ENCODE measurements around the gene ARRDC2.
"Not testable (repeated sequence)": the region's sequence is repeated elsewhere in the genome, so short reads cannot be mapped to it uniquely, and the experiment has no call there.

Gene ARRDC2

DNA sequence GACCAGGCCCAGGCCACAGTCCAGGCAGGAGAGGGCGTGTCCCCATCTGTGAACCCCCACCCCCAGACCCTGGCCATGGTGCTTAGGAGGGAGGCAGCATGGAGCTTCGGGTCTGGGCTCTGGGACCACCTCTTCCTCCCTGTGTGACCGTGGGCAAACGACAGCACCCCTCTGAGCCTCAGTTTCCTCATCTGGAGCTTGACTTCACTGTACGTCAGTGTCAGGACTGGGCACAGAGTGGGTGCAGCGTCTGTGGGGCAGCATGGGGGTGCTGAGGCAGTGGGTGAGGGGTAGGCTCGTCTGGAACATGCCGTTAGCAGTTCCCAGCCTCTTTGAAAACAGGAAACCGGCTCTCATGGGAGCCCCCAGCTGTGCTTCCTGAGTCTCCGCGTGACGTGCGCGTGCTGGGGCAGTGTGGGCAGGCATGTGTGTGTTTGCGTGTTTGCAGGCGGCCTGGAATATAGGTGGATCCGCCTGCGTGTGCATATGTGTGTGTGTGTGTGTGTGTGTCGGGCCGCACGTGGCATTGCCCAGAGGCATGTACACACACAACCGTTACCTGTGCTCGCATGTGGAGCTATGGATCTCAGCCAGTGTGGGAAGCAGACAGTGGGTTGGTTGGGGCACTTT lies 15.8 kb downstream of the ARRDC2 start:
- H3K4me1 Mint-ChIP-seq, result peaks cover 63% of the 10 kb centered on the region
- no peaks in the 10 kb centered on the region for H3K27me3 Mint-ChIP-seq
- H3K27ac Mint-ChIP-seq, result peak overlapping the region; percentile 92
- no peaks in the 10 kb centered on the region for H3K36me3 Mint-ChIP-seq
- H3K9me3 Mint-ChIP-seq, result no peaks in the 10 kb centered on the region
- H3K4me3 Mint-ChIP-seq, result peak overlapping the region; percentile 49

DNA sequence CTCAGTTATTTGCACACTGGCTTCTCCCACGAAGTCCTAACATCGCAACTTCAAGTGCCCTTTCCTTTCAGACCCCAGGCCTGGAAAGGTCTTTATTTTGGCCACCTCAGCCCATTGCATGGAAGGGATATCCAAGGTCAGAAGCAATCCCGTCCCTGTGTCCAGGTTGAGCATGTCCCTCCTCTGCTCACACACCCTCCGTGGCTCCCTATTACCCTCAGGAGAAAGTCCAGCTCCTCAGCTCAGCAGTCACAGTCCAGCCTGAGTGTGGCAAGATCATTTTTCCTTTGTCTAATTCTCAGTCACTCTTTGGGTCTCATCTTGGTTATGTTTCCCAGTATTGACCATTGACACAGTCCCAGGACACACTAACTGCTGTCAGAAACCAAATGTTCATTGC lies 19.2 kb downstream of the ARRDC2 start:
- Mint-ChIP-seq H3K27ac (no peak overlapping the region), H3K36me3 (no peaks in the 10 kb centered on the region), H3K9me3 (no peaks in the 10 kb centered on the region), H3K27me3 (no peaks in the 10 kb centered on the region), H3K4me3 (no peak overlapping the region), H3K4me1 (peaks cover 54% of the 10 kb centered on the region)

DNA sequence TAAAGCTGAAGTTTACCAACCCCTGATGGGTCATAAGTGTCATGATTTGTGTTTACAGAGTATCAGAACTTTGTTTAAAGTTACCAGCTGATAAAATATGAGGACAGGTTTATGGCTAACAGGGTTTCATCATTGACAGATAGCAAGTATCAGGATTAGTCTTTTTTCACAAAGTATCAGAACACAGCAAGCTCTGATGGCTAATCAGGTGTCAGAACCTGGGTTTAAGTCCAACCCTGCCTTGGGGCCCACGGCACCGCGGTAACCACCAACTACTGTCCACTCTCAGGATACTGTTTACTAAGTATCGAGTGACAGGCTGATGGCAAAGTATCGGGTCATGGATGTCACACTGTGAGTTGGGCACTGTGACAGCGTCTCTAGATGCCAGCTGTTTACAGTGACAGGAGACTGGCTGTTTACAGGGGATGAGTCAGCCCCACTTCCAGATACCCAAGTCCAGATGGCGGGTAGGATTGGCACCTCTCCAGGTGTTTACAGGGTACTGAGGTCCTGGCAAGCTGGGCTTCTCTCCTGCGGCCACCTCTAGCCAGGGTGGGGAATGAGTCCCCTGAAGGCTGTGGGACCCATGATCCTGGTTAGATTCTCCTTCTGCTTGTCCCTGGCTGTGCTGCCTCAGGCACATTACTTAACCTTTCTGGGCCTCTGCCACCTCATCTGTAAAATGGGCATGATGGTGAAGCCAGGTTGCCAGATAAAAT lies 21.8 kb downstream of the ARRDC2 start:
- no peaks in the 10 kb centered on the region for H3K36me3 Mint-ChIP-seq
- H3K9me3 Mint-ChIP-seq, result no peaks in the 10 kb centered on the region
- H3K27me3 Mint-ChIP-seq, result no peaks in the 10 kb centered on the region
- H3K4me1 Mint-ChIP-seq, result peaks cover 37% of the 10 kb centered on the region
- H3K27ac Mint-ChIP-seq, result peak overlapping the region; percentile 70
- no peak overlapping the region for H3K4me3 Mint-ChIP-seq

DNA sequence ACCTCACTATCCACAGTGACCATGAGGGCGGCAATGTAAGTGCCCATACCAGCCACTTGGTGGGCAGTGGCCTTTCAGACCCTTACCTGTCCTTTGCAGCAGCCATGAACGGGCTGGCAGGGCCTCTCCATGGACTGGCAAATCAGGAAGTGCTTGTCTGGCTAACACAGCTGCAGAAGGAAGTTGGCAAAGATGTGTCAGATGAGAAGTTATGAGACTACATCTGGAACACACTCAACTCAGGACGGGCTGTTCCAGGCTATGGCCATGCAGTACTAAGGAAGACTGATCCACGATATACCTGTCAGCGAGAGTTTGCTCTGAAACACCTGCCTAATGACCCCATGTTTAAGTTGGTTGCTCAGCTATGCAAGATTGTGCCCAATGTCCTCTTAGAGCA lies 23.4 kb downstream of the ARRDC2 start:
- not testable (repeated sequence) for H3K36me3 Mint-ChIP-seq, H3K27ac Mint-ChIP-seq, H3K4me3 Mint-ChIP-seq, H3K9me3 Mint-ChIP-seq, H3K27me3 Mint-ChIP-seq
- peaks cover 29% of the 10 kb centered on the region for H3K4me1 Mint-ChIP-seq

DNA sequence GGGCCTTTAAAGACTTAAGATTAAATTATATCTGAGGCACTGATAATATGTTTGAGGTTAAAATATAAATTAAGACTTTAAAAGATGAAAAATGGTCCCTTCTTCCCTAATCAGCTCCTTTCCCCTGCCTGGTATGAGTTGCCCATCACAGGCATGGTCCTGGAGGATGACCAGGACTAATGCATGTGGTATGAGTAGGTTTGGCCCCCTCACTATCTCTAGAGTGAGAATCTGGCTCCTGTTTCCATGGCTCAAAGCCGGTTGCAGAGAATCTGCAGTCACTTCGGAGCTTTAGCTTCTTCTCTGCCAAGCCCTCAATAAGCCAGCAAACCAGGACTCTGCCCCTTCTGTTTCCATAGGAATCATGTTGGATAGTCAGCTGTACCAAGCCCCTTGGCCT lies 24.1 kb downstream of the ARRDC2 start:
- not testable (repeated sequence) for H3K36me3 Mint-ChIP-seq, H3K27ac Mint-ChIP-seq, H3K4me3 Mint-ChIP-seq, H3K9me3 Mint-ChIP-seq, H3K27me3 Mint-ChIP-seq
- H3K4me1 Mint-ChIP-seq, result peaks cover 28% of the 10 kb centered on the region

DNA sequence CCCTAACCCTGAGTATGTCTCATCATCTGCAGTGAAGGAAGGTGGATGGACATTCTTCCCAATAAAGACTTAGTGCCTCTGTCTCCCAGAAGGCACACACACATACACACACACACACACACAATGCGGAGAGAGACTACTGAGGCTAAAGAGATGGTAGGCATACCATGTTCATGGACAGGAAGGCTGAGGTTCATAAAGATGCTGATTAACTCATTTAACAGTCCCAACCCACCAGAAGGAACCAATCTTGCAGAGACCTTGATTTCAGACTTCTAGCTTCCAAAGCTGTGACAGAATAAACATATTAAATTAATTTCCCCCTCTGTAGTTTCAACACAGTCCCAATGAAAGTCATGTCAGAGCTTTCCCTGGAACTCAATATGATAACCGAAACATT lies 33.1 kb downstream of the ARRDC2 start:
- Mint-ChIP-seq H3K27ac (no peak overlapping the region), H3K27me3 (no peaks in the 10 kb centered on the region), H3K4me3 (no peak overlapping the region), H3K36me3 (no peaks in the 10 kb centered on the region), H3K9me3 (no peaks in the 10 kb centered on the region), H3K4me1 (peaks cover 49% of the 10 kb centered on the region)

DNA sequence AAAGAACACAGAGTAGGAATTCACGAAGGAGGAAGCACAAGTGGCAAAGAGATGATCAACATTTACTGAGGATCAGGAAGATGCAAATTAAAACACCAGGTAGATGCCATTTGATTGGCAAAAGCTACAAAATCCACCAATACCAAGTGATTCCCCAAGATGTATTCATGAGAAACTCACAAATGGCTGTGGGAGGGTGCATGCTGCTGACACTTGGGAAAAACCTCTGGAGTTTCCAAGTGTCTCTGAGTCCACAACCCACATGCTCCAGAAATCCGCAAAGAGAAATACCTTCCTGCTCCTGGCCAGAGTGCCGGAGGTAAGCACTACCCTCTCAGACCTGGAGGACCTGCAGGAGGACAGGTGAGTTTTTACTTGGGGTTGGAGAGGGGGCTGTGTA lies 35.7 kb downstream of the ARRDC2 start:
- H3K4me1 Mint-ChIP-seq, result peaks cover 57% of the 10 kb centered on the region
- H3K27me3 Mint-ChIP-seq, result no peaks in the 10 kb centered on the region
- peak overlapping the region; percentile 82 for H3K4me3 Mint-ChIP-seq
- H3K9me3 Mint-ChIP-seq, result no peaks in the 10 kb centered on the region
- H3K36me3 Mint-ChIP-seq, result no peaks in the 10 kb centered on the region
- H3K27ac Mint-ChIP-seq, result peak overlapping the region; percentile 73

DNA sequence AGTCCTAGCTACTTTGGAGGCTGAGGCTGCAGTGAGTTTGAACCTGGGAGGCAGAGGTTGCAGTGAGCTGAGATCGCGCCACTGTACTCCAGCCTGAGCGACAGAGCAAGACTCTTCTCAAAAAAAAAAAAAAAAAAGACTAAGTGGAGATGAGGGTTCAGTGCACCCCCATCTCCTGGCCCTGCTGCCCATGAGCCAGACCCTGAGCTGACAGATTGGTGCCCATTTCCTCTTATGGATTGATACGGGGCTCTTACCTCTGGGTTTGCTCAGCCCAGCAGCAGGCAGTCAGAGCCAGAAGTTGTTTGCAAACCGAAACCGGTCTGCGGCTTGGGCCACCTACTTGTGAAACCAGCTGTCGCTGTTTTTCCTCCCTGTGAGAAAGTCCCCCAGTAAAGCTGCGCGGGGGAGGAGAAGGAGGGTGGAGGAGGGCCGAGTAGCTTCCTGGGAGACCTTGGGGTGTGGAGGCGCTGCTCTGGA lies 36.9 kb downstream of the ARRDC2 start:
- Mint-ChIP-seq H3K27ac (peak overlapping the region; percentile 93), H3K4me1 (peaks cover 58% of the 10 kb centered on the region), H3K27me3 (no peaks in the 10 kb centered on the region), H3K36me3 (no peaks in the 10 kb centered on the region), H3K4me3 (peak overlapping the region; percentile 82), H3K9me3 (no peaks in the 10 kb centered on the region)

DNA sequence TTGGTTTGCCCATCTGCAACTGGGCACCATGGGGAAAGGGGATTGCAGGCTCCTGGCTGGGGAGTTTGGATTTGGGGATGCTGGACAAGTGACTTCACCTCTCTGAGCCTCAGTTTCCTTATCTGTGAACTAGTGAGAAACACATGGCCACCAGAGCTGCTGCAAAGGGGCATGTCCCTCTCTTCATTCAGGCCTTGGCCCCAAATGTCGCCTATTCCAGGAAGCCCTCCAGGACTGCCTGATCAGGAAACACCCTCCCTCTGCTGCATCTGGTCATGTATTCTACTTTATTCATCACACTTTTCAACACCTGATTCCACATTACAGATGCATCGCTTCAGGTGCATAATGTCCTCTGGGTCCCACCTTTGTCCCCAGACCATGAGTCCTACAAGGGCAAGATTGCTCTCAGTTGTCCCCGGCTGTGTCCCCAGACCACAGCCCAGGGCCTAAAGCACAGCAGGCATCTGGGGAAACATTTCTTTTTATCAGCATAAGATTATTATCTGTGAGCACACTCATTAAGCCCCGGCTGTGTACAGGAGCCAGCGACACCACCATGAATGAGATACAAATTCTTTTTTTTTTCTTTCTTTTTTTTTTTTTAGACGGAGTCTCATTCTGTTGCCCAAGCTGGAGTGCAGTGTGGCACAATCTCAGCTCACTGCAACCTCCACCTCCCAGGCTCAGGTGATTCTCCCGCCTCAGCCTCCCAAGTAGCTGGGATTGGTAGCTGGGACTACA lies 37.5 kb downstream of the ARRDC2 start:
- Mint-ChIP-seq H3K4me1 (peaks cover 64% of the 10 kb centered on the region), H3K27ac (peak overlapping the region; percentile 93), H3K36me3 (no peaks in the 10 kb centered on the region), H3K4me3 (peak overlapping the region; percentile 82), H3K27me3 (no peaks in the 10 kb centered on the region), H3K9me3 (no peaks in the 10 kb centered on the region)

DNA sequence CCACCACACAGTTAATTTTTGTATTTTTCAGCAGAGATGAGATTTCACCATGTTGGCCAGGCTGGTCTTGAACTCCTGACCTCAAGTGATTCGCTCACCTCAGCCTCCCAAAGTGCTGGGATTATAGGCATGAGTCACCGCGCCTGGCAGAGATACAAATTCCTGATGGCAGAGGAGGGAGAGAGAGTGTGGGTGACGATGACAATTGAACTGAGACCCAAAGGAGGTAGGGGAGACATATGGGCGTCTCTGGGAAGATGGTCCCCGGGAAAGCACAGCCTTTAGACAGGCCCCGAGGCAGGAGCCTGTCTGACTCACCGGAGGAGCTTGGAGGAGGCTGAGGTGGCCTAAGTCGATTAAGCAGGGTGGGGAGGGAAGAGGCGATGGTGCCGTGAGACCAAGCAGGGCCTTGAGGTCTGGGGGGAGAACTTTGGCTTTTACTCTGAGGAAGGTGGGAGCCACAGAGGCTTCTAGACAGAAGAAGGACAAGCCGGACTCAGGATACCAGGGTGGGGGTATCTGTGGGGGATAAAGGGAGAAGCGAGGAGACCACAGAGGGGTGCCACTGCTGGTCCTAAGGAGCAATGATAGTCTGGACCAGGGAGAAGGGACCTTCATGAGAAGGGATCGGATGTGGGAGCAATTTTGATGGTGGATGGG lies 38.2 kb downstream of the ARRDC2 start:
- Mint-ChIP-seq H3K4me3 (peak overlapping the region; percentile 4), H3K27me3 (no peaks in the 10 kb centered on the region), H3K9me3 (no peaks in the 10 kb centered on the region), H3K4me1 (peaks cover 67% of the 10 kb centered on the region), H3K36me3 (no peaks in the 10 kb centered on the region), H3K27ac (peak overlapping the region; percentile 82)

DNA sequence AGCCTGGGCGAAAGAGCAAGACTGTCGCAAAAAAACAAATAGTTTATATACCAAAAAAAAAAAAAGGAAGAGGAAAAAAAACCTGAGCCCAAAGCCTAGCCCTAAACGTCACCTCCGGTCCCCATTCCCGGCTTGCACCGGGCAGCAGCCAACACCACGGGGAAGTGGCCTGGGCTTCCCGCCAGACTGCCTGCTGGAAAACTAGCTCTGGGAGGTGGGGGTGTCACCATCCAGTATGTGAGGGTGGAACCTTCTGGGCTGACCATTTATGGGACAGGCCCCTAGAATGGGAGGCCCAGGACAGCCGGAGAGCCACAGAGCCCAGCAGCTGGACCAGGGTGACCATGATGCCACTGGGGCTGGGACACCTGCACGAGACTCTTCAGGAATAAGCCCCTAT lies 41.4 kb downstream of the ARRDC2 start:
- H3K36me3 Mint-ChIP-seq, result no peaks in the 10 kb centered on the region
- H3K9me3 Mint-ChIP-seq, result no peaks in the 10 kb centered on the region
- H3K27me3 Mint-ChIP-seq, result no peaks in the 10 kb centered on the region
- peaks cover 51% of the 10 kb centered on the region for H3K4me1 Mint-ChIP-seq
- no peak overlapping the region for H3K27ac Mint-ChIP-seq
- H3K4me3 Mint-ChIP-seq, result no peak overlapping the region

DNA sequence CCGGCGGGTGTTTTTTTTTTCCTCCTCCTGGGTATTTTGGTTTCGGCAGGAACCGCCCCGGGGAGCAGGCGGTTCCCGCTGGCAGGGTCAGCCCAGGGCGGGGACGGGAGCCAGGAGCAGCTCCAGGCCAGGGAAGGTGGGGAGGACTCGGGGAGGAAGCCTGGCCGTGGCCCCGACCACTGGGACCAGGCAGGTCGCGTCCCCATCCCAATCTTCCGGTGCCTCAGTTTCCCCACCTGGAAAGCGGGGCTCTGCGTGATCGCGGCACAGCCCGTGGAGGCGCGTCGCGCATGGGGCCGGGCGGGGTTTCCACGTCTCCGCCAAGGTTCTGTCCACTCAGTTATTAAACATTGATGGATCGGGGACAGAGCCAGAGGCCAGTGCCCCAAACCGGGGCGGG lies 43.9 kb downstream of the ARRDC2 start:
- no peak overlapping the region for H3K4me3 Mint-ChIP-seq
- no peaks in the 10 kb centered on the region for H3K27me3 Mint-ChIP-seq
- H3K27ac Mint-ChIP-seq, result no peak overlapping the region
- no peaks in the 10 kb centered on the region for H3K9me3 Mint-ChIP-seq
- no peaks in the 10 kb centered on the region for H3K36me3 Mint-ChIP-seq
- peaks cover 28% of the 10 kb centered on the region for H3K4me1 Mint-ChIP-seq

DNA sequence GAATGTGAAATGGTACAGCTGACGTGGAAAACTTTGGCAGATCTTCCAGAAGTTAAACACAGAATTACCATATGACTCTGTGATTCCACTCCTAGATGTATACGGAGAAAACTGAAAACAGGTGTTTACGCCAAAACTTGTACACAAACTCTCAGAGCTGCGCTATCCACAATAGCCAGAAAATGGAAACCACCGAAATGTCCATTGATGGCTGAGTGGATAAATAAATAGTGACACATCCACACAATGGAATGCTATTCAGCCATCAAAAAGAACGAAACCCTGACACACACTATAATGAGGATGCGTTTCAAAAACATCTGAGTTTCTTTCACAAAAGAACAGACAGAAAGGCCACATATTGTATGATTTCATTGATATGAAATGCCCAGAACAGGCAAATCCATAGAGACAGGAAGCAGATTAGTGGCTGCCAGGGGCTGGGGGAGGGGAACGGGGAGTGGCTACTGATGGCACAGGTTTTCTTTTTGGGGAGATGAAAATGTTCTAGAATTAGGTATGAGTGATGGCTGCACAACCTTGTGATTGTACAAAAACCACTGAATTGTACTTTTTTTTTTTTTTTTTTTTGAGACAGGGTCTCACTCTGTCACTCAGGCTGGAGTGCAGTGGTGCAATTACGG lies 45.7 kb downstream of the ARRDC2 start:
- no peak overlapping the region for H3K4me3 Mint-ChIP-seq
- no peaks in the 10 kb centered on the region for H3K9me3 Mint-ChIP-seq
- H3K36me3 Mint-ChIP-seq, result no peaks in the 10 kb centered on the region
- no peak overlapping the region for H3K27ac Mint-ChIP-seq
- H3K4me1 Mint-ChIP-seq, result peaks cover 32% of the 10 kb centered on the region
- no peaks in the 10 kb centered on the region for H3K27me3 Mint-ChIP-seq

DNA sequence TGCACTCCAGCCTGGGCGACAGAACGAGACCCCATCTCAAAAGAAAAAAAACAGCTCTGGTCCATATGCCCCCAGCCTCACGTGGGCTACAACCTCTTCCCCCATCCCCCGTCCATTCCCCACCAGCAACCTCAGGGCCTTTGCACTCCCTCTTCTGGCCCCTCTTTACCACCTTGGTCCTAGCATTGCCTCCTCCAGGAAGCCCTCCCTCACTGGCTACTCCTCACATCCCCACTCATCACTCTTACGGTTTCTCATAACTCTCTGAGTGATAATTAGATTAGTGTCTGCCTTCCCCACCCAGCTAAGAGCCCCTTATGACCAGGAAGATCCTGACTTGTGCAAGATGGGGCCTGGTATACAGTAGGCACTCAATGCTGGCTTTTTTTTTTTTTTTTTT lies 48.0 kb downstream of the ARRDC2 start:
- Mint-ChIP-seq H3K4me3 (no peak overlapping the region), H3K9me3 (no peaks in the 10 kb centered on the region), H3K27me3 (no peaks in the 10 kb centered on the region), H3K27ac (no peak overlapping the region), H3K36me3 (peaks cover 1% of the 10 kb centered on the region), H3K4me1 (peaks cover 20% of the 10 kb centered on the region)

DNA sequence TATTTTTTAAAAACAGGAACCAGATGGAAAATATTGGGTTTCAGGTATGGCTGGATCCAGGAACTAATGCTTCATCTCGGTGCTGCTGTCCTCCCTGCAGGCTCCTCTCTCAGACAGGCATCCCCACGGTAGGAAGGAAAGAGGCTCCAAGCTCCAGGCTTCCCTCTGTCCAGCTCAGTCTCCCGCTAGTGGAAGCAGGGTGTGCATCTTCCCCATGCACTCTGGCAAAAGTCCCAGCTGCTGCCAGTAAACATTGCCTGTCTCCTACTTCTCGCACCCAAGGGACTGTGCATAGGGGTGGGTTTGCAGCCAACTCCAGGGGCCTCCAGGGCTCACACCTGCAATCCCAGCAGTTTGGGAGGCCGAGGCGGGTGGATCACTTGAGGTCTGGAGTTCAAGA lies 49.6 kb downstream of the ARRDC2 start:
- Mint-ChIP-seq H3K27ac (no peak overlapping the region), H3K4me1 (peaks cover 16% of the 10 kb centered on the region), H3K4me3 (no peak overlapping the region), H3K9me3 (no peaks in the 10 kb centered on the region), H3K36me3 (peaks cover 3% of the 10 kb centered on the region), H3K27me3 (no peaks in the 10 kb centered on the region)

Measured in activated naive CD4-positive, alpha-beta T cell treated with anti-CD3 and anti-CD28 coated beads, Interleukin-2, amount 50 U/mL, for 24 hours (primary cell).